AG04449 (cell line): ENCODE measurements around the gene ZDHHC20.
"Not testable (repeated sequence)": the region's sequence is repeated elsewhere in the genome, so short reads cannot be mapped to it uniquely, and the experiment has no call there.

Source experiments
- CTCF ChIA-PET: fragments of 350-600 bp; formaldehyde crosslinking; extraction: SDS; loops from one replicate; lab custom pipeline; 2021; ENCODE audit warnings: antibody characterized with exemption; lab: Yijun Ruan, JAX
- POLR2A ChIA-PET: fragments of 400-600, 350-600 bp; formaldehyde crosslinking; extraction: SDS; loops from one replicate; lab custom pipeline; 2020; ENCODE audit warnings: antibody characterized with exemption, inconsistent platforms; lab: Yijun Ruan, JAX
- DNase-seq: peaks from one replicate; pipeline ENCODE4 v3.0.0-alpha.2; 2010; ENCODE audit warnings: low read depth, low spot score
- H3K4me3 ChIP-seq: 2 replicates; pipeline ENCODE4 v1.5.1; 2011; ENCODE audit warnings: low read depth, mild to moderate bottlenecking, control low read depth, low read length
- CTCF ChIP-seq: IDR thresholded peaks from one replicate; pipeline ENCODE4 v1.5.1; 2011; ENCODE audit warnings: mild to moderate bottlenecking, moderate library complexity, low read length, control low read depth, inconsistent platforms; ENCODE audit not compliant: insufficient read depth; ENCODE audit errors: missing control alignments

The ZDHHC20 gene

GRCh38 chr13:21434588-21434987 lies 24.5 kb downstream of the ZDHHC20 start:
- CTCF ChIA-PET: interaction anchor here (1.0 kb wide), 1 partner anchor 43 kb away, joined by 4 read pairs; no protein-coding TSS in a partner anchor
- TF ChIP-seq CTCF: no peak
- no peak overlapping the region for H3K4me3 ChIP-seq
- DNase-seq: no peak
- POLR2A ChIA-PET: no interaction called here

- ChIA-PET CTCF (interaction anchor here (1.1 kb wide), 1 partner anchor 48 kb away, joined by 4 read pairs; no protein-coding TSS in a partner anchor), POLR2A (no interaction called here)
- H3K4me3 ChIP-seq: no peak overlapping the region
- no peak for DNase-seq
- TF ChIP-seq CTCF: no peak
These were observed 29.9 kb downstream of the ZDHHC20 start for GRCh38 chr13:21429211-21429610.

GRCh38 chr13:21427741-21428140 lies 31.4 kb downstream of the ZDHHC20 start:
- DNase-seq: no peak
- CTCF ChIA-PET: no interaction called here
- TF ChIP-seq CTCF: no peak
- POLR2A ChIA-PET: no interaction called here
- H3K4me3 ChIP-seq: no peak overlapping the region

- H3K4me3 ChIP-seq: no peak overlapping the region
- no peak for DNase-seq
- ChIA-PET CTCF (no interaction called here), POLR2A (no interaction called here)
- no peak for TF ChIP-seq CTCF
These were observed 32.9 kb downstream of the ZDHHC20 start for GRCh38 chr13:21426238-21426637.

- CTCF ChIA-PET: no interaction called here
- TF ChIP-seq CTCF: no peak
- POLR2A ChIA-PET: no interaction called here
These were observed 38.4 kb downstream of the ZDHHC20 start for GRCh38 chr13:21420706-21421105.

GRCh38 chr13:21413013-21413412 lies 46.1 kb downstream of the ZDHHC20 start:
- CTCF ChIA-PET: interaction anchor here (1.3 kb wide), 1 partner anchor 64 kb away, joined by 3 read pairs; no protein-coding TSS in a partner anchor

More at GRCh38 chr13:21420706-21421105, 38.4 kb downstream of the ZDHHC20 start:
- DNase-seq: no peak
- no peak overlapping the region for H3K4me3 ChIP-seq

GRCh38 chr13:21410453-21410852 lies 48.6 kb downstream of the ZDHHC20 start:
- POLR2A ChIA-PET, DNase-seq, H3K4me3 ChIP-seq: not testable (repeated sequence)
- CTCF ChIA-PET: interaction anchor here (1.2 kb wide), 1 partner anchor 113 kb away, joined by 3 read pairs; no protein-coding TSS in a partner anchor

More at GRCh38 chr13:21413013-21413412, 46.1 kb downstream of the ZDHHC20 start:
- POLR2A ChIA-PET: no interaction called here
- no peak for DNase-seq
- no peak overlapping the region for H3K4me3 ChIP-seq
- no peak for TF ChIP-seq CTCF
